GM12878 (cell line): ENCODE measurements around the gene THOC6. TPM values are rescaled to one million over a fixed set of nuclear protein-coding genes. Genes with fewer than 3 reads are reported as not detected.

Source experiments
- ATAC-seq: fragments of 200-7000 bp; cut with Tn5 transposase; 3 replicates; pipeline ENCODE4 v1.9.1; 2020; ENCODE audit warnings: mild to moderate bottlenecking, moderate library complexity
- BruUV-seq: library from RNA; stranded (reverse); fragments of 400-500 nt; replicated peaks from 2 replicates; lab custom pipeline; 2021; lab: Mats Ljungman, UMichigan
- CTCF ChIA-PET: fragments of 300-600 bp; sonication (Branson Sonifier 250); formaldehyde crosslinking; extraction: SDS; loops from one replicate; lab custom pipeline; 2021; ENCODE audit warnings: inconsistent platforms; lab: Yijun Ruan, JAX
- POLR2A ChIA-PET: fragments of 350-600 bp; formaldehyde crosslinking; extraction: SDS; loops from one replicate; lab custom pipeline; 2021; ENCODE audit warnings: inconsistent platforms; lab: Charles Lee
- RAD21 ChIA-PET: fragments of 300-600 bp; sonication (Branson Sonifier 250); formaldehyde crosslinking; loops from one replicate; lab custom pipeline; 2023; ENCODE audit warnings: antibody characterized with exemption; ENCODE audit not compliant: unreplicated experiment; lab: Charles Lee
- SMC1A ChIA-PET: fragments of 300-600 bp; sonication (Branson Sonifier 250); formaldehyde crosslinking; loops from one replicate; lab custom pipeline; 2023; ENCODE audit not compliant: unreplicated experiment, uncharacterized antibody; lab: Charles Lee
- DNase-seq: peaks from one replicate; pipeline ENCODE4 v3.0.0-alpha.2; 2011; ENCODE audit warnings: low read depth, low spot score
- FAIRE-seq: peaks from 3 replicates; lab custom pipeline; 2011; peaks lifted over from hg19 to GRCh38; lab: Jason Lieb, UNC
- H2AFZ ChIP-seq: 2 replicates; pipeline ENCODE4 v1.6.0; 2011; ENCODE audit warnings: low read depth, low read length, control low read depth; ENCODE audit not compliant: control insufficient read depth
- H3K27ac ChIP-seq: 2 replicates; pipeline ENCODE4 v1.5.1; 2011; ENCODE audit warnings: control low read depth; ENCODE audit not compliant: control insufficient read depth, insufficient read depth
- H3K27me3 ChIP-seq, 2 experiments: replicated peaks in 1 of 2; 2 replicates each; pipeline versions ENCODE4 v1.6.0 to v1.6.1; 2011; ENCODE audit warnings: low read length in 1 of 2; ENCODE audit not compliant: control insufficient read depth in 2 of 2, insufficient read depth in 2 of 2
- H3K36me3 ChIP-seq, 2 experiments: 2 replicates each; pipeline ENCODE4 v1.5.1; 2011; ENCODE audit warnings: low read length in 1 of 2; ENCODE audit not compliant: control insufficient read depth in 2 of 2, insufficient read depth in 2 of 2
- H3K4me1 ChIP-seq: 2 replicates; pipeline ENCODE4 v1.6.1; 2011; ENCODE audit warnings: mild to moderate bottlenecking, low read length, moderate library complexity, mixed read lengths; ENCODE audit not compliant: control insufficient read depth, insufficient read depth
- H3K4me2 ChIP-seq: 2 replicates; pipeline ENCODE4 v1.6.0; 2011; ENCODE audit warnings: control low read depth; ENCODE audit not compliant: control insufficient read depth, insufficient read depth
- H3K4me3 ChIP-seq: fragments of 200-600 bp; sonication (generic); 2 replicates; pipeline ENCODE4 v1.5.1; 2016
- H3K79me2 ChIP-seq: 2 replicates; pipeline ENCODE4 v1.6.0; 2011; ENCODE audit warnings: low read length; ENCODE audit not compliant: control insufficient read depth, insufficient read depth
- H3K9ac ChIP-seq: 2 replicates; pipeline ENCODE4 v1.8.0; 2011; ENCODE audit warnings: low read length, control low read depth, mixed read lengths; ENCODE audit not compliant: control insufficient read depth, insufficient read depth
- H3K9me3 ChIP-seq: replicated peaks from 3 replicates; pipeline ENCODE4 v1.5.1; 2011; ENCODE audit warnings: mild to moderate bottlenecking, low read length; ENCODE audit not compliant: control insufficient read depth, insufficient read depth
- H4K20me1 ChIP-seq: 2 replicates; pipeline ENCODE4 v1.6.0; 2011; ENCODE audit not compliant: control insufficient read depth, insufficient read depth
- BMI1 ChIP-seq: fragments of 450-650 bp; IDR thresholded peaks from 2 replicates; pipeline ENCODE4 v1.6.1; 2016; ENCODE audit warnings: mild to moderate bottlenecking, moderate library complexity, borderline replicate concordance
- FOS ChIP-seq: IDR thresholded peaks from 3 replicates; pipeline ENCODE4 v1.6.1; 2011; ENCODE audit warnings: borderline replicate concordance; ENCODE audit not compliant: insufficient read length; ENCODE audit errors: extremely low read depth
- MEF2A ChIP-seq: IDR thresholded peaks from 2 replicates; pipeline ENCODE4 v1.6.1; 2011; ENCODE audit warnings: low read depth, mild to moderate bottlenecking, low read length, moderate library complexity; ENCODE audit not compliant: insufficient read depth
- NR2C2 ChIP-seq: IDR thresholded peaks from 2 replicates; pipeline ENCODE4 v1.6.1; 2011; ENCODE audit warnings: borderline replicate concordance, low read depth; ENCODE audit not compliant: control insufficient read depth, insufficient read length
- WGBS: methylation state at CpG from one replicate; pipeline ENCODE4 v1.1.6; 2016; ENCODE audit warnings: low lambda C conversion rate; ENCODE audit not compliant: insufficient replicate concordance, insufficient coverage; ENCODE audit errors: missing lambda C conversion rate; 5-methylcytosine and 5-hydroxymethylcytosine counted together
- in situ Hi-C: fragments of 300-500 bp; cut with MboI; formaldehyde crosslinking; loops from 9 replicates; pipeline ENCODE4 v1.14.3; 2018; ENCODE audit warnings: mixed read lengths
- intact Hi-C: fragments of 100-400 bp; cut with micrococcal nuclease; formaldehyde crosslinking; loops from one replicate; pipeline ENCODE4 v1.14.2; 2022; ENCODE audit not compliant: unreplicated experiment
- polyA plus RNA-seq, 11 experiments: library from polyadenylated mRNA; depleted of rRNA in 4 of 11; unstranded in 6 of 11; stranded (reverse) in 5 of 11; fragments of >200 nt; fragmentation: Nextera tagmentation in 4 of 11; fragmentation: Illumina TruSeq in 1 of 11; extraction: Ambion mirVana in 4 of 11; extraction: Trizol in 1 of 11; gene quantifications; 1 replicate in 1 of 11; 2 replicates in 10 of 11; pipeline versions ENCODE4 v1.2.1 to v1.2.3, GENCODE V29; 2011 to 2016; ENCODE audit warnings: inconsistent platforms in 2 of 11, missing spikeins in 2 of 11, low read depth in 1 of 11
- total RNA-seq, 4 experiments: library from RNA; depleted of rRNA in 3 of 4; stranded (reverse); fragments of >200 nt in 3 of 4; fragmentation: Illumina TruSeq in 1 of 4; extraction: Trizol in 1 of 4; gene quantifications; 2 replicates each; pipeline versions ENCODE4 v1.2.1 to v1.2.3, GENCODE V29; 2013 to 2021
- TF ChIP-seq, protein P1 (sequence below): fragments of 450-650 bp; IDR thresholded peaks from 2 replicates; pipeline ENCODE4 v1.6.1; 2016; ENCODE audit warnings: mild to moderate bottlenecking, moderate library complexity, borderline replicate concordance

The THOC6 gene
- total and polyA plus RNA-seq, 10 of the 15 experiments (the other 5 are each of a cell fraction or from before 2014, with no cell fraction given): 1.0 to 54.4 (median 27.9) TPM

DNA sequence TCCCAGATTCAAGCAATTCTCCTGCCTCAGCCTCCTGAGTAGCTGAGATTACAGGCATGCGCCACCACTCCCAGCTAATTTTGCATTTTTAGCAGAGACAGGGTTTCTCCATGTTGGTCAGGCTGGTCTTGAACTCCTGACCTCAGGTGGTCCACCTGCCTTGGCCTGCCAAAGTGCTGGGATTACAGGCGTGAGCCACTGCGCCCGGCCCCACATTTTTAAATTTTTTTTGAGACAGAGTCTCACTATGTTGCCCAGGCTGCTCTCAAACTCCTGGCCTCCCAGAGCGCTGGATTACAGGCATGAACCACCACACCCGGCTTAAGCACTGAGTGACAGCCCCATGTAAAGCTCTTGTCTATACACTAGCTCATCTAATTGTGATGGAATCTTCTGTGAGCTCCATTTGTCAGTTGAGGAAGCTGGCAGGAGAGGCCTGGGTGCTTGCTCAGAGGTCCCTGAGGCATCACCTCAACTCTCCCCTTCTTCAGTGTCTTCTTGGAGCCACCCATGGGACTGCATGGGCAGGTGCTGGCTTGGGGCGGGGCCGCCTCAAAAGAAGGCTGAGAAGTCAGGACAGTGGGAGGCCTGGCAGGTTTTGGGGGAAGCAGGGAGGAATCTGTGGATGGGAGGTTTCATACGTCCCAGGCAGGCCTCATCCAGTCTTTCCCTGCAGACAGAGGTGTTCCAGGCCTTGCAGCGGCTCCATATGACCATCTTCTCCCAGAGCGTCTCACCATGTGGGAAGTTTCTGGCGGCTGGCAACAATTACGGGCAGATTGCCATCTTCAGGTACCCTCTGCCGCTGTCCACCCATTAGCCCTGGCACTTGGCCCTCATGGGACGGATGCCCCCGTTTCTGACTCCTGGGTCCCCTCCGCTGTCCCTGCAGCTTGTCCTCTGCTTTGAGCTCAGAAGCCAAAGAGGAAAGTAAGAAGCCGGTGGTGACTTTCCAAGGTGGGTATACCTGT is 1.5 kb downstream of the THOC6 start (continued):
- TF ChIP-seq NR2C2: no peak

DNA sequence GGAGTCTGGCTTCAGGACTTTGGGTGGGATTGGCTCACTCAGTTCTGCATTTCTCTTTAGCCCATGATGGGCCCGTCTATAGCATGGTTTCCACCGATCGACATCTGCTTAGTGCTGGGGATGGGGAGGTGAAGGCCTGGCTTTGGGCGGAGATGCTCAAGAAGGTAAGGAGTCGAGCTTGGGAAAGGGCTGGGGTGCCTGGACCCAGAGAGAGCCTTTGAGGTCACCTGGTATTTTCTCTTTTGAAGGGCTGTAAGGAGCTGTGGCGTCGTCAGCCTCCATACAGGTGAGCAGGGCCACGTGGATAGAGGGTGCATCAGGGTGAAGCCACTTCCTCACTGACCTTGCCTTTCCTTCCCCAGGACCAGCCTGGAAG is 2.2 kb downstream of the THOC6 start:
- no peak for DNase-seq
- Histone ChIP-seq H3K27me3 (peaks cover 7 to 8% of the 10 kb centered on the region in 2 experiments), H3K79me2 (no peaks in the 10 kb centered on the region), H3K9ac (no peak overlapping the region), H3K4me2 (no peak overlapping the region), H3K4me1 (peaks cover 20% of the 10 kb centered on the region), H3K36me3 (peaks cover 4 to 7% of the 10 kb centered on the region in 2 experiments; a peak in 3 of 4 replicates), H4K20me1 (0 out of 2 replicates have a peak, but pooled peaks cover 3% of the 10 kb centered on the region), H2AFZ (no peak overlapping the region), H3K27ac (no peak overlapping the region), H3K9me3 (no peaks in the 10 kb centered on the region), H3K4me3 (no peak overlapping the region)
- ChIA-PET RAD21 (interaction anchor here (6.5 kb wide), 1 partner anchor 22 kb away, joined by 94 read pairs; no protein-coding TSS in a partner anchor), CTCF (interaction anchor here (1.1 to 18.2 kb wide), 2 partner anchors 21 to 104 kb away, joined by 3 to 421 read pairs; no protein-coding TSS in a partner anchor), SMC1A (interaction anchor here (10.1 kb wide), 1 partner anchor 21 kb away, joined by 91 read pairs; no protein-coding TSS in a partner anchor), POLR2A (interaction anchor here (1.2 kb wide), 1 partner anchor 72 kb away, joined by 3 read pairs; no protein-coding TSS in a partner anchor)
- no peak for FAIRE-seq
- TF ChIP-seq MEF2A (no peak), FOS (no peak), BMI1 (no peak)
- TF ChIP-seq, protein P1, sequence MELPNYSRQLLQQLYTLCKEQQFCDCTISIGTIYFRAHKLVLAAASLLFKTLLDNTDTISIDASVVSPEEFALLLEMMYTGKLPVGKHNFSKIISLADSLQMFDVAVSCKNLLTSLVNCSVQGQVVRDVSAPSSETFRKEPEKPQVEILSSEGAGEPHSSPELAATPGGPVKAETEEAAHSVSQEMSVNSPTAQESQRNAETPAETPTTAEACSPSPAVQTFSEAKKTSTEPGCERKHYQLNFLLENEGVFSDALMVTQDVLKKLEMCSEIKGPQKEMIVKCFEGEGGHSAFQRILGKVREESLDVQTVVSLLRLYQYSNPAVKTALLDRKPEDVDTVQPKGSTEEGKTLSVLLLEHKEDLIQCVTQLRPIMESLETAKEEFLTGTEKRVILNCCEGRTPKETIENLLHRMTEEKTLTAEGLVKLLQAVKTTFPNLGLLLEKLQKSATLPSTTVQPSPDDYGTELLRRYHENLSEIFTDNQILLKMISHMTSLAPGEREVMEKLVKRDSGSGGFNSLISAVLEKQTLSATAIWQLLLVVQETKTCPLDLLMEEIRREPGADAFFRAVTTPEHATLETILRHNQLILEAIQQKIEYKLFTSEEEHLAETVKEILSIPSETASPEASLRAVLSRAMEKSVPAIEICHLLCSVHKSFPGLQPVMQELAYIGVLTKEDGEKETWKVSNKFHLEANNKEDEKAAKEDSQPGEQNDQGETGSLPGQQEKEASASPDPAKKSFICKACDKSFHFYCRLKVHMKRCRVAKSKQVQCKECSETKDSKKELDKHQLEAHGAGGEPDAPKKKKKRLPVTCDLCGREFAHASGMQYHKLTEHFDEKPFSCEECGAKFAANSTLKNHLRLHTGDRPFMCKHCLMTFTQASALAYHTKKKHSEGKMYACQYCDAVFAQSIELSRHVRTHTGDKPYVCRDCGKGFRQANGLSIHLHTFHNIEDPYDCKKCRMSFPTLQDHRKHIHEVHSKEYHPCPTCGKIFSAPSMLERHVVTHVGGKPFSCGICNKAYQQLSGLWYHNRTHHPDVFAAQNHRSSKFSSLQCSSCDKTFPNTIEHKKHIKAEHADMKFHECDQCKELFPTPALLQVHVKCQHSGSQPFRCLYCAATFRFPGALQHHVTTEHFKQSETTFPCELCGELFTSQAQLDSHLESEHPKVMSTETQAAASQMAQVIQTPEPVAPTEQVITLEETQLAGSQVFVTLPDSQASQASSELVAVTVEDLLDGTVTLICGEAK: no peak
- in situ Hi-C loops (no loop called here), intact Hi-C loops (no loop called here)
- WGBS: 76% methylated on average over 8 of the region's 8 CpGs
- ATAC-seq: no peak
- no TSS peak for BruUV-seq
